ENCODE measurements around the gene PFDN1. TPM values are rescaled to one million over a fixed set of nuclear protein-coding genes. Genes with fewer than 3 reads are reported as not detected.
A peak's percentile ranks its signal among the peaks of the same experiment; 100 is the strongest.

The PFDN1 gene
- total and polyA plus RNA-seq, 10 of the 15 experiments (the other 5 are each of a cell fraction or from before 2014, with no cell fraction given), result 62.9 to 193 (median 102) TPM

DNA sequence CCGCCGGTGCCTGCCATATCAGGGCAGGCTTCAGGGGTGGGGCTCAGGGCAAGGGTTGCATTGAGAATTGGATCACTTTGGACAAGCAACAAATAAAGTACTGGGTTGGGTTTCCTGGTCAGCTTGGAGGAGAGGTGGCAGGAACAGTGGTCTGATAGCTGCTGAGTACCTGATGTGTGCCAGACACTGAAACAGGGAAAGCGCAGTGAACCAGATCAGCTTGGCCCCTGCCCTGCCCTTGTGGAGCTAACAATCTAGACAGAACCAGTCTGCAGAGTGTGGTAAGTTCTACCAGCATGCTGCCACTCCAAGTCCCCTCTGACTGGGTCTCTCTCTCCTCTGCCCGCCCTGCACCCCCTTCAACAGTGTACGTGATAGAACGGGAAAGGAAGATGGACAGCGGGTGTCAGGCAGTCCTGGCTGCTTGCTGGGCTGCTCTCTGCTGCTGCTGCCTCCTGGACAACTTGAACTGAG lies 74.5 kb downstream of the PFDN1 start:
- H3K36me3 ChIP-seq (ENCODE audit: control insufficient read depth in 2 of 2, insufficient read depth in 2 of 2, low read length in 1 of 2), result no peaks in the 10 kb centered on the region; a peak in 1 of 4 replicates
- H3K79me2 ChIP-seq (ENCODE audit: control insufficient read depth, insufficient read depth, low read length), result no peaks in the 10 kb centered on the region
- no peak overlapping the region for H3K27ac ChIP-seq (ENCODE audit: control insufficient read depth, insufficient read depth)
- POLR2A ChIA-PET, result interaction anchor here (0.5 kb wide), 1 partner anchor 16 kb away, joined by 3 read pairs; no protein-coding TSS in a partner anchor
- no peak for DNase-seq (ENCODE audit: low read depth, low spot score)
- CTCF ChIA-PET, result interaction anchor here (0.8 to 3.3 kb wide), 4 partner anchors 11 to 59 kb away, joined by 3 to 17 read pairs (median 6); no protein-coding TSS in a partner anchor
- H3K9ac ChIP-seq (ENCODE audit: control insufficient read depth, insufficient read depth, low read length), result no peak overlapping the region
- no peaks in the 10 kb centered on the region for H3K4me1 ChIP-seq (ENCODE audit: control insufficient read depth, insufficient read depth, low read length)
- intact Hi-C loops (cut with micrococcal nuclease; ENCODE audit: unreplicated experiment) (no loop called here), in situ Hi-C loops (cut with MboI) (loop anchor here (25.0 kb wide), 1 partner anchor 809 kb away; no protein-coding TSS in a partner anchor)
- H3K4me3 ChIP-seq, result no peak overlapping the region
- no peak overlapping the region for H3K4me2 ChIP-seq (ENCODE audit: control insufficient read depth, insufficient read depth)
- no TSS peak for BruUV-seq (replicated peaks)
- RAD21 ChIA-PET (ENCODE audit: unreplicated experiment), result no interaction called here
- 91% methylated on average over 7 of the region's 7 CpGs for WGBS (ENCODE audit: insufficient coverage, insufficient replicate concordance, low lambda C conversion rate, missing lambda C conversion rate)
- FAIRE-seq, result no peak
- SMC1A ChIA-PET (ENCODE audit: uncharacterized antibody, unreplicated experiment), result interaction anchor here (0.7 to 1.7 kb wide), 2 partner anchors 54 to 96 kb away, joined by 3 to 7 read pairs; partner anchors contain the start of gene CYSTM1
- no peaks in the 10 kb centered on the region for H3K27me3 ChIP-seq (replicated peaks in 1 of 2; ENCODE audit: control insufficient read depth in 2 of 2, insufficient read depth in 2 of 2, low read length in 1 of 2)
- no peaks in the 10 kb centered on the region for H3K9me3 ChIP-seq (replicated peaks; ENCODE audit: control insufficient read depth, insufficient read depth, low read length)
- no peak overlapping the region for H2AFZ ChIP-seq (ENCODE audit: control insufficient read depth, low read depth, low read length)
- no peak for ATAC-seq
- H4K20me1 ChIP-seq (ENCODE audit: control insufficient read depth, insufficient read depth), result no peaks in the 10 kb centered on the region
- TF ChIP-seq SPI1 (IDR thresholded peaks at IDR 0.05; ENCODE audit: borderline replicate concordance, insufficient read depth, low read depth, low read length), result no peak

DNA sequence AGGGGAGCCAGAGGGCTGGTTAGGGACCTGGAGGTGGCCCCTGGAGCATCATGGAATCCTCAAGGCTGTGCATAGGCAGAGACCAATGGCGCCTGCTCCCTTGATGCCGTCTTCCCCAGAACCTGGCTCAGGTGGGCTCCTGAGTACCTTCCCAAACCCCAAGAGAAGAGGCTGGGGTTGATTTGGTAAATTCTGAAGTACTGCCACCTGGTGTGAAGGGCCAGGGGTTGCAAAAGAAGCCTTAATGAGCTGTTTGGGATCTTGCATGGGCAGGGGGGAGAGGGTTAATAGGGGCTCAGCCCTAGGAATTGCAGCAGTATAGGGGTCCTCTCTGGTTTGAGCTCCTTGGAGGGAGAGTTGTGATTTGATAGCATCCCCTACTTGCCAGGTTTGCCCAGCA lies 75.9 kb downstream of the PFDN1 start:
- POLR2A ChIA-PET, result no interaction called here
- no peak overlapping the region for H3K9ac ChIP-seq (ENCODE audit: control insufficient read depth, insufficient read depth, low read length)
- in situ Hi-C loops (cut with MboI), result loop anchor here (25.0 kb wide), 1 partner anchor 810 kb away; no protein-coding TSS in a partner anchor

More for the DNA sequence above, 75.9 kb downstream of the PFDN1 start:
- Histone ChIP-seq H2AFZ (ENCODE audit: control insufficient read depth, low read depth, low read length) (no peak overlapping the region), H4K20me1 (ENCODE audit: control insufficient read depth, insufficient read depth) (no peaks in the 10 kb centered on the region), H3K4me2 (ENCODE audit: control insufficient read depth, insufficient read depth) (no peak overlapping the region), H3K27me3 (replicated peaks in 1 of 2; ENCODE audit: control insufficient read depth in 2 of 2, insufficient read depth in 2 of 2, low read length in 1 of 2) (no peaks in the 10 kb centered on the region), H3K4me1 (ENCODE audit: control insufficient read depth, insufficient read depth, low read length) (peaks cover 3% of the 10 kb centered on the region; the same call in 1 of the 2 replicates), H3K4me3 (no peak overlapping the region), H3K9me3 (replicated peaks; ENCODE audit: control insufficient read depth, insufficient read depth, low read length) (no peaks in the 10 kb centered on the region), H3K36me3 (ENCODE audit: control insufficient read depth in 2 of 2, insufficient read depth in 2 of 2, low read length in 1 of 2) (no peaks in the 10 kb centered on the region; a peak in 1 of 4 replicates), H3K79me2 (ENCODE audit: control insufficient read depth, insufficient read depth, low read length) (no peaks in the 10 kb centered on the region), H3K27ac (ENCODE audit: control insufficient read depth, insufficient read depth) (no peak overlapping the region)
- CTCF ChIA-PET, result interaction anchor here (0.8 to 1.2 kb wide), 6 partner anchors 9 to 73 kb away, joined by 3 to 11 read pairs (median 4); no protein-coding TSS in a partner anchor
- FAIRE-seq (no peak), ATAC-seq (peak; percentile 49), DNase-seq (ENCODE audit: low read depth, low spot score) (no peak)
- RAD21 ChIA-PET (ENCODE audit: unreplicated experiment), result interaction anchor here (0.9 to 1.2 kb wide), 2 partner anchors 13 to 58 kb away, joined by 3 to 7 read pairs; no protein-coding TSS in a partner anchor
- intact Hi-C loops (cut with micrococcal nuclease; ENCODE audit: unreplicated experiment), result no loop called here
- BruUV-seq (replicated peaks), result no TSS peak
- TF ChIP-seq FOS (IDR thresholded peaks at IDR 0.05; ENCODE audit: borderline replicate concordance, extremely low read depth, insufficient read length) (no peak), RAD21 (IDR thresholded peaks at IDR 0.05; ENCODE audit: insufficient read depth, low read depth, low read length) (peak; percentile 39), CTCF (IDR thresholded peaks at IDR 0.05 in 2 of 3, conservative IDR thresholded peaks at IDR 0.05 in 1 of 3; ENCODE audit: control insufficient read depth in 2 of 3, extremely low read depth in 1 of 3, insufficient read depth in 1 of 3, low read depth in 3 of 3, low read length in 3 of 3) (peak in 1 of 3 experiments; percentile 19; a peak in 1 of 6 replicates)
- SMC1A ChIA-PET (ENCODE audit: uncharacterized antibody, unreplicated experiment), result interaction anchor here (1.0 to 2.0 kb wide), 4 partner anchors 53 to 126 kb away, joined by 3 to 13 read pairs (median 5); partner anchors contain the start of gene CYSTM1
- 73% methylated on average over 2 of the region's 2 CpGs for WGBS (ENCODE audit: insufficient coverage, insufficient replicate concordance, low lambda C conversion rate, missing lambda C conversion rate)
